Glutamatergic neuron (in vitro differentiated cells): ENCODE measurements around the gene NAMPT. TPM values are rescaled to one million over a fixed set of nuclear protein-coding genes. Genes with fewer than 3 reads are reported as not detected.

ENCODE experiments used
- DNase-seq: peaks from one replicate; pipeline ENCODE4 v3.0.0; 2022
- H3K27ac Mint-ChIP-seq: one replicate; pipeline ENCODE4 v1.8.0; 2020; ENCODE audit warnings: mild to moderate bottlenecking, mixed read lengths, inconsistent platforms; ENCODE audit not compliant: unreplicated experiment
- H3K27me3 Mint-ChIP-seq: one replicate; pipeline ENCODE4 v1.8.0; 2020; ENCODE audit warnings: mild to moderate bottlenecking, moderate library complexity, mixed read lengths, inconsistent platforms; ENCODE audit not compliant: unreplicated experiment
- H3K36me3 Mint-ChIP-seq: one replicate; pipeline ENCODE4 v1.8.0; 2020; ENCODE audit warnings: mild to moderate bottlenecking, mixed read lengths, inconsistent platforms; ENCODE audit not compliant: unreplicated experiment
- H3K4me1 Mint-ChIP-seq: one replicate; pipeline ENCODE4 v1.8.0; 2020; ENCODE audit warnings: mild to moderate bottlenecking, low read depth, mixed read lengths, inconsistent platforms; ENCODE audit not compliant: unreplicated experiment
- H3K4me3 Mint-ChIP-seq: one replicate; pipeline ENCODE4 v1.8.0; 2020; ENCODE audit warnings: mild to moderate bottlenecking, mixed read lengths, inconsistent platforms; ENCODE audit not compliant: unreplicated experiment
- H3K9me3 Mint-ChIP-seq: one replicate; pipeline ENCODE4 v1.8.0; 2020; ENCODE audit warnings: mild to moderate bottlenecking, moderate library complexity, mixed read lengths, inconsistent platforms; ENCODE audit not compliant: unreplicated experiment
- total RNA-seq: library from RNA; stranded (reverse); fragmentation: NEBNext Ultra II Directional; extraction: Animal tissue kit (Norgen Biotek cat#: 25700); gene quantifications from one replicate; pipeline ENCODE4 v1.2.1, GENCODE V29; 2021; ENCODE audit not compliant: unreplicated experiment
- TF ChIP-seq, protein P1 (sequence below): fragments of 200-600 bp; sonication (generic); IDR thresholded peaks from one replicate; pipeline ENCODE4 v1.5.0; 2021; ENCODE audit not compliant: partially characterized antibody, unreplicated experiment

NAMPT gene
- total RNA-seq, 1 donor from 2014 or later: 48.4 TPM

GRCh38 chr7:106223156-106223555 is 61.6 kb downstream of the NAMPT start:
- DNase-seq: no peak
- Mint-ChIP-seq H3K4me3 (no peak overlapping the region), H3K9me3 (no peaks in the 10 kb centered on the region), H3K36me3 (no peaks in the 10 kb centered on the region), H3K27ac (no peak overlapping the region), H3K27me3 (peaks cover 2% of the 10 kb centered on the region), H3K4me1 (no peaks in the 10 kb centered on the region)
- TF ChIP-seq, protein P1, sequence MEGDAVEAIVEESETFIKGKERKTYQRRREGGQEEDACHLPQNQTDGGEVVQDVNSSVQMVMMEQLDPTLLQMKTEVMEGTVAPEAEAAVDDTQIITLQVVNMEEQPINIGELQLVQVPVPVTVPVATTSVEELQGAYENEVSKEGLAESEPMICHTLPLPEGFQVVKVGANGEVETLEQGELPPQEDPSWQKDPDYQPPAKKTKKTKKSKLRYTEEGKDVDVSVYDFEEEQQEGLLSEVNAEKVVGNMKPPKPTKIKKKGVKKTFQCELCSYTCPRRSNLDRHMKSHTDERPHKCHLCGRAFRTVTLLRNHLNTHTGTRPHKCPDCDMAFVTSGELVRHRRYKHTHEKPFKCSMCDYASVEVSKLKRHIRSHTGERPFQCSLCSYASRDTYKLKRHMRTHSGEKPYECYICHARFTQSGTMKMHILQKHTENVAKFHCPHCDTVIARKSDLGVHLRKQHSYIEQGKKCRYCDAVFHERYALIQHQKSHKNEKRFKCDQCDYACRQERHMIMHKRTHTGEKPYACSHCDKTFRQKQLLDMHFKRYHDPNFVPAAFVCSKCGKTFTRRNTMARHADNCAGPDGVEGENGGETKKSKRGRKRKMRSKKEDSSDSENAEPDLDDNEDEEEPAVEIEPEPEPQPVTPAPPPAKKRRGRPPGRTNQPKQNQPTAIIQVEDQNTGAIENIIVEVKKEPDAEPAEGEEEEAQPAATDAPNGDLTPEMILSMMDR: no peak

DNA sequence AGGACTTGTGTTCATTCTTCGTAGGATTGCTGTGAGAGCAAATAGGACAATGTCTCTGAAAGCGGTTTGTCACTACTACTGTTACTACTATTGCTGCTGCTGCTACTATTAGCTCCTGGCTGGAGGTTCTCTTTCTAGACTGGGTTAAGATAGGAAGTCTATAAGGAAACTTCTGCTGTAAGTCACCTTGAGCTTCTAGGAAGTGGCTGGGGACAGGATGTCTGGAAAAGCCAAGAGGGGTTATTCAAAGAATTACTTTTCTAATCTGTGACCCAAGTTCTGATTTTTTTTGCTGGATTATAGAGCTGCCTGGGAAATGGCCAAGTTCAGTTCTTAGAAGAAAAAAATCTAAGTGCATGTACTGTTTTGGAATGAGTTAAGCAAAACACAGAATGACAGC is 62.2 kb downstream of the NAMPT start:
- Mint-ChIP-seq H3K4me3 (no peak overlapping the region), H3K4me1 (no peaks in the 10 kb centered on the region), H3K27me3 (peaks cover 2% of the 10 kb centered on the region), H3K36me3 (no peaks in the 10 kb centered on the region), H3K9me3 (no peaks in the 10 kb centered on the region), H3K27ac (no peak overlapping the region)
- TF ChIP-seq, protein P1: no peak
- DNase-seq: no peak

DNA sequence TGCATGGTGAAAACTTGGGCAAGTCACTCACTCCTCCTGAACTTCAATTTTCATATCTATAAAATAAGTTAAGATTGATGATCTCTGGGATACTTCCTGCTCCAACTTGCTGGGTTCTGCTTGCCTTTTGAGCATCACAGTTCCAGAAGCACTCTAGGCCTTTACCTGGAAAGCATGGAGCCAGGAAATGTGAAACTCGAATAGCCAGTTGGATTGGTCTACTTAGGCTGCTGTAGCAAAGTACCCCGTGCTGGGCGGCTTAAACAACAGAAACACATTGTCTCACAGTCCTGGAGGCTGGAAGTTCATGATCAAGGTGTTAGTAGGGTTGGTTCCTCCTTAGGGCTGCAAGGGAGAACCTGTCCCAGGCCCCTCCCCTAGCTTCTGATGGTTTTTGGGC is 64.5 kb downstream of the NAMPT start:
- no peak for DNase-seq
- Mint-ChIP-seq H3K4me3 (no peak overlapping the region), H3K36me3 (no peaks in the 10 kb centered on the region), H3K9me3 (no peaks in the 10 kb centered on the region), H3K27me3 (peaks cover 2% of the 10 kb centered on the region), H3K27ac (no peak overlapping the region), H3K4me1 (no peaks in the 10 kb centered on the region)
- TF ChIP-seq, protein P1: no peak

DNA sequence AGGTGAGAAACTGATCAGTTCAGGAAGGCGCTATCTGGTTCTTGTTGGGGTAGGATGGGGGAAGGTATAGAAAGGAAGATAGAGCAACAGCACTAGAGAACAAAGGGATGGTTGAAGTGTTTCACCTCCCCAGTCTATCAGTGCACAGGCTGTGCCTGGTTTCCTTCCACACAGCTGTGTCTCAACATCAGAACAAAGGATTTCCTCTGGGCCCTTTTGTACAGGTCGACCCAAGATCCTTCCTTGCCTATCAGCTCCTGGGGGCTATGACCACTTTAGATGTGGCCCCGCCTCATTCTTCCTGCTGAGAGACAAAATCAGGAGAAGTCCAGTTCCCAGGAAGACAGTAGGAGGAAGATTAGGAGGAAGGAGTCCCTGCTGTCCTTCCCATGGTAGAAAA is 65.6 kb downstream of the NAMPT start:
- no peak for DNase-seq
- Mint-ChIP-seq H3K4me1 (no peaks in the 10 kb centered on the region), H3K36me3 (no peaks in the 10 kb centered on the region), H3K9me3 (no peaks in the 10 kb centered on the region), H3K4me3 (no peak overlapping the region), H3K27ac (no peak overlapping the region), H3K27me3 (peaks cover 2% of the 10 kb centered on the region)
- TF ChIP-seq, protein P1: no peak

DNA sequence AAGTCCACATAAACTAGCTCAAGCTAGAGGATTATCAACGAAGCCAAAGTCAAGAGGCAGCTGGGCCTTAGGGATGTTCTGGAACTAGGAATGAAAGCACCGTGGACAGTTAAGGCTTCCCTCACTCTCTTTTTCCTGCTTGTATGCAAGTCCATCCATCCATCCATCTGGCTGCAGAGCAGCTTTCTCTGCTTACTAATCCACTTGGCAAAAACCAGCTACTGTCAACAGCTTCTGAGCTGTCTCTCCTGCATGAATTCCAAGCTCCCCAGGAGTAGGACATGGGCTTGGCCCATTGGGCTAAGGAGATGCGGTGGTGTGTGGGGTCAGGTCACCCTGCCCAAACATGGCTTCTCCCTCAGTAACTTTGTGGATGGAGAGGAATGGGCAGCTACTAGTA is 66.2 kb downstream of the NAMPT start:
- peaks cover 2% of the 10 kb centered on the region for H3K27me3 Mint-ChIP-seq
- TF ChIP-seq, protein P1: no peak
- no peaks in the 10 kb centered on the region for H3K9me3 Mint-ChIP-seq
- no peaks in the 10 kb centered on the region for H3K36me3 Mint-ChIP-seq
- H3K4me1 Mint-ChIP-seq: no peaks in the 10 kb centered on the region
- no peak overlapping the region for H3K27ac Mint-ChIP-seq
- H3K4me3 Mint-ChIP-seq: no peak overlapping the region
- DNase-seq: no peak
